SK-N-SH (cell line): ENCODE results near the gene MYO5C. TPM values are rescaled to one million over a fixed set of nuclear protein-coding genes. Genes with fewer than 3 reads are reported as not detected.

Experiments
- CTCF ChIA-PET: fragments of 300-600, 350-600 bp; formaldehyde crosslinking; extraction: SDS; loops from one replicate; lab custom pipeline; 2021; lab: Yijun Ruan, JAX
- POLR2A ChIA-PET: fragments of 350-600 bp; sonication (Branson Sonifier 250); formaldehyde crosslinking; extraction: SDS; loops from one replicate; lab custom pipeline; 2020; ENCODE audit warnings: antibody characterized with exemption, inconsistent platforms; lab: Yijun Ruan, JAX
- DNase-seq: peaks from one replicate; pipeline ENCODE4 v3.0.0; 2012
- H2AFZ ChIP-seq: fragments of 200-600 bp; sonication (generic); 2 replicates; pipeline ENCODE4 v1.8.1; 2016; ENCODE audit warnings: antibody characterized with exemption, mild to moderate bottlenecking, low read depth
- H3F3A ChIP-seq: fragments of 200-600 bp; sonication (generic); replicated peaks from 2 replicates; pipeline ENCODE3; 2016; ENCODE audit warnings: antibody characterized with exemption, mild to moderate bottlenecking; ENCODE audit not compliant: insufficient read depth
- H3K27ac ChIP-seq, 2 experiments: fragments of 200-500 bp in 1 of 2; fragments of 200-600 bp in 1 of 2; sonication (Bioruptor generic) in 1 of 2; sonication (generic), shearing (Covaris generic) in 1 of 2; 2 replicates each; pipeline versions ENCODE4 v1.5.1 to v1.6.1; 2014 to 2016; ENCODE audit warnings: low read depth in 2 of 2, inconsistent platforms in 1 of 2, low read length in 1 of 2, mild to moderate bottlenecking in 1 of 2, mixed read lengths in 1 of 2
- H3K27me3 ChIP-seq: fragments of 200-600 bp; sonication (generic), shearing (Covaris generic); 2 replicates; pipeline ENCODE4 v1.6.1; 2016; ENCODE audit warnings: mixed run types; ENCODE audit not compliant: insufficient read depth
- H3K36me3 ChIP-seq, 2 experiments: fragments of 200-500 bp in 1 of 2; fragments of 200-600 bp in 1 of 2; sonication (Bioruptor generic) in 1 of 2; sonication (generic) in 1 of 2; replicated peaks in 1 of 2; 2 replicates each; pipeline versions ENCODE3 to v1.5.1; 2014 to 2016; ENCODE audit warnings: low read length in 1 of 2, mild to moderate bottlenecking in 1 of 2; ENCODE audit not compliant: insufficient read depth in 2 of 2, control insufficient read depth in 1 of 2
- H3K4me1 ChIP-seq, 2 experiments: fragments of 200-500 bp in 1 of 2; fragments of 200-600 bp in 1 of 2; sonication (Bioruptor generic) in 1 of 2; sonication (generic), shearing (Covaris generic) in 1 of 2; 2 replicates each; pipeline versions ENCODE4 v1.5.1 to v1.6.1; 2014 to 2016; ENCODE audit warnings: low read depth in 1 of 2, low read length in 1 of 2, mixed run types in 1 of 2; ENCODE audit not compliant: insufficient read depth in 2 of 2, control insufficient read depth in 1 of 2
- H3K4me2 ChIP-seq: fragments of 200-600 bp; sonication (generic), shearing (Covaris generic); 2 replicates; pipeline ENCODE4 v1.6.1; 2017; ENCODE audit warnings: mixed run types
- H3K4me3 ChIP-seq, 2 experiments: fragments of 200-500 bp in 1 of 2; fragments of 200-600 bp in 1 of 2; sonication (Bioruptor generic) in 1 of 2; sonication (generic), shearing (Covaris generic) in 1 of 2; 2 replicates each; pipeline versions ENCODE4 v1.5.1 to v1.8.1; 2014 to 2016; ENCODE audit warnings: low read depth in 2 of 2, inconsistent platforms in 1 of 2, low read length in 1 of 2, mild to moderate bottlenecking in 1 of 2, mixed read lengths in 1 of 2, moderate library complexity in 1 of 2
- H3K79me2 ChIP-seq: fragments of 200-600 bp; sonication (generic); 2 replicates; pipeline ENCODE4 v1.8.1; 2017; ENCODE audit warnings: mild to moderate bottlenecking; ENCODE audit not compliant: insufficient read depth
- H3K9ac ChIP-seq: fragments of 200-600 bp; sonication (generic); 2 replicates; pipeline ENCODE4 v1.6.1; 2017; ENCODE audit warnings: mixed run types
- H3K9me2 ChIP-seq: fragments of 200-600 bp; sonication (generic); 2 replicates; pipeline ENCODE4 v1.6.1; 2017; ENCODE audit warnings: mixed run types
- H3K9me3 ChIP-seq: fragments of 200-600 bp; sonication (generic); 2 replicates; pipeline ENCODE4 v1.6.1; 2017; ENCODE audit warnings: mixed run types, mild to moderate bottlenecking, moderate library complexity
- H4K20me1 ChIP-seq: fragments of 200-600 bp; sonication (generic); 2 replicates; pipeline ENCODE4 v1.6.1; 2017; ENCODE audit warnings: mild to moderate bottlenecking, mixed run types; ENCODE audit not compliant: insufficient read depth
- CHD2 ChIP-seq: fragments of 150-350 bp; IDR thresholded peaks from 2 replicates; pipeline ENCODE4 v1.6.1; 2018; ENCODE audit warnings: low read length; ENCODE audit not compliant: partially characterized antibody
- EZH2phosphoT487 ChIP-seq: fragments of 200-600 bp; sonication (generic); IDR thresholded peaks from 2 replicates; pipeline ENCODE4 v1.6.1; 2017; ENCODE audit warnings: low read depth, mixed run types, mild to moderate bottlenecking, antibody characterized with exemption, moderate library complexity, borderline replicate concordance
- FOXJ3 ChIP-seq: sonication (generic); formaldehyde crosslinking; IDR thresholded peaks from 2 replicates; pipeline ENCODE4 v1.5.1; 2020; ENCODE audit warnings: mild to moderate bottlenecking, missing genetic modification reagents
- GABPA ChIP-seq: IDR thresholded peaks from 2 replicates; pipeline ENCODE4 v1.4.0; 2012; ENCODE audit warnings: low read depth, mild to moderate bottlenecking
- NRF1 ChIP-seq: IDR thresholded peaks from 2 replicates; pipeline ENCODE4 v1.6.1; 2012; ENCODE audit warnings: low read depth, mild to moderate bottlenecking, low read length
- RXRA ChIP-seq: IDR thresholded peaks from 2 replicates; pipeline ENCODE4 v1.4.0; 2012; ENCODE audit warnings: low read depth, mild to moderate bottlenecking, borderline replicate concordance
- SIN3A ChIP-seq: IDR thresholded peaks from 2 replicates; pipeline ENCODE4 v1.6.1; 2012; ENCODE audit warnings: low read depth, mild to moderate bottlenecking, low read length, moderate library complexity, borderline replicate concordance
- TEAD4 ChIP-seq: IDR thresholded peaks from 2 replicates; pipeline ENCODE4 v1.4.0; 2012; ENCODE audit warnings: mild to moderate bottlenecking, borderline replicate concordance; ENCODE audit not compliant: insufficient read depth
- WGBS: methylation state at CpG from one replicate; pipeline ENCODE4 v1.1.6; 2017; ENCODE audit warnings: low lambda C conversion rate; 5-methylcytosine and 5-hydroxymethylcytosine counted together
- polyA plus RNA-seq, 3 experiments: library from polyadenylated mRNA; depleted of rRNA; stranded (reverse); fragments of >200 nt; gene quantifications; 2 replicates each; pipeline ENCODE4 v1.2.3, GENCODE V29; 2012
- TF ChIP-seq, protein P1 (sequence below): fragments of 150-350 bp; IDR thresholded peaks from 2 replicates; pipeline ENCODE4 v1.6.1; 2017; ENCODE audit warnings: antibody characterized with exemption, low read length, low read depth, borderline replicate concordance
- TF ChIP-seq, protein P2 (sequence below): fragments of 150-350 bp; IDR thresholded peaks from 2 replicates; pipeline ENCODE4 v1.6.1; 2016; ENCODE audit warnings: mild to moderate bottlenecking, low read depth, low read length
- TF ChIP-seq, protein P3 (sequence below): IDR thresholded peaks from 2 replicates; pipeline ENCODE4 v1.4.0; 2012; ENCODE audit warnings: low read depth, borderline replicate concordance

Gene MYO5C
- polyA plus RNA-seq, 1 of the 3 experiments (the other 2 are of a cell fraction) = 0.99 TPM

DNA sequence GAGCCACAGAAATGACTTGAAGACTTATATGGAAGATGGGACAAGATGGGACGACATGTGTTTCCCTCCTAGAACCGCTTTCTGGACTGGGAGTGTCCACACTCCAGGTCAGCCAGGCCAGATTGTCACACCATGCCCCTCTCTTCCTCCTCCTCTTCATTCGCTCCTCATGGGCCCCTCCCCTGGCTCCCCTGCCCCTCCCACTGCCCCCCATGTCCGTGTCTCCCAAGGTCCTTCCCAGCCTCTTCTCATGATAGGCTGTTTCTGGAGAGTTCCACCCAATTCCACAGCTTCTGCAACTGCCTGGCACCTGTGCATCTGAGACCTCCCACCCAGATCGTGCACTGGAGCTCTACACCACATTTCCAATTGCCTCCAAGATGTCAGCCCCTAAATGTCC is 6.6 kb downstream of the MYO5C start:
- CTCF ChIA-PET = interaction anchor here (1.3 kb wide), 1 partner anchor 22 kb away, joined by 4 read pairs; no protein-coding TSS in a partner anchor
- no peak overlapping the region for H3K4me3 ChIP-seq
- no peaks in the 10 kb centered on the region for H3K79me2 ChIP-seq
- DNase-seq = no peak
- H3K27ac ChIP-seq = no peak overlapping the region
- no peaks in the 10 kb centered on the region for H4K20me1 ChIP-seq
- no peak overlapping the region for H3K9ac ChIP-seq
- WGBS = 72% methylated on average over 5 of the region's 5 CpGs
- no peaks in the 10 kb centered on the region for H3K27me3 ChIP-seq
- no peaks in the 10 kb centered on the region for H3K9me3 ChIP-seq
- no peaks in the 10 kb centered on the region for H3F3A ChIP-seq
- H3K4me1 ChIP-seq = no peaks in the 10 kb centered on the region
- no peak overlapping the region for H3K4me2 ChIP-seq
- H2AFZ ChIP-seq = no peak overlapping the region
- TF ChIP-seq TEAD4 (no peak), RXRA (no peak), GABPA (no peak)
- TF ChIP-seq, protein P1, sequence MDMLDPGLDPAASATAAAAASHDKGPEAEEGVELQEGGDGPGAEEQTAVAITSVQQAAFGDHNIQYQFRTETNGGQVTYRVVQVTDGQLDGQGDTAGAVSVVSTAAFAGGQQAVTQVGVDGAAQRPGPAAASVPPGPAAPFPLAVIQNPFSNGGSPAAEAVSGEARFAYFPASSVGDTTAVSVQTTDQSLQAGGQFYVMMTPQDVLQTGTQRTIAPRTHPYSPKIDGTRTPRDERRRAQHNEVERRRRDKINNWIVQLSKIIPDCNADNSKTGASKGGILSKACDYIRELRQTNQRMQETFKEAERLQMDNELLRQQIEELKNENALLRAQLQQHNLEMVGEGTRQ = no peak
- no peaks in the 10 kb centered on the region for H3K9me2 ChIP-seq
- POLR2A ChIA-PET = no interaction called here
- no peaks in the 10 kb centered on the region for H3K36me3 ChIP-seq

DNA sequence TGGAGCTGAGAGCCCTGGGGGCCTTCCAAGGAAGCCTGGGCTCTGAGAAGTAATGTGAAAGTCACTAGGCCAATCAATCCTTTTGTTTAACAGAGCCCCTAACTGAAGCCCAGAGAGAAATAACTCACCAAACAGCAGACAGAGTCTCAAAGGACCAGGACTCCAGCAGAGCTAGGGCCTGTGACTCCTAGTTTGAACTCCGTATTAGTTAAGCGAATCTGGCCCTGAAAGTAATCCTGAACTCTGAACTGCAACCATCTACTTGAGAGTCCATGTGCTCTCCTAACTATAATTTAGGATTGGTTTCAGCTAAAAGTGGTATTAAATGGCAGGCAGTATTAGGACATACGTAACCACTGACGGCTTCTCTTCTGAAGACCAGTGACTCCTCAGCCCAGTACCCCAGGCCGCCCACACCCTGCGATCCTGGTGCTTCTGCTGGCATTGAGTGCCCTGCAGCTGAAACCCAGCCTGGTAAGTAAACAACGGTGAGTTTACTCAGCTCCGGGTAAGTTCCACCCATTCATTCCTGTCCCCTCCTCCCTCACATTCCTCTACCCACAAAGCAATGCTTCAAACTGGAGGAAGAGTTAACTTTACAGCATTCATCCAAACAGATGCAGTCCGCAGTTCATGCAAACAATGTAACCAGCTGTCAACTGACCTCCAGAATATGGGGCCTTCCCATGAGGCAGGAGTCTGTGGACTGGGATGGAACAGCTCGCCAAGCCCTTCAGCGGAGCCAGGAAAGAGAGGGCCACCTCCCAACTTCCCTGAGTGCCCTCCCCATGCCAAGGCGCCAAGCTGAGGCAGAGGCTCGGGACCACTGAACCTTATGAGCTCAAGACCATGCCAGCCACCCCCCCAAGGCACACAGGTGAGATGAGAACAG is 7.3 kb downstream of the MYO5C start:
- Histone ChIP-seq H4K20me1 (no peaks in the 10 kb centered on the region), H3K27me3 (no peaks in the 10 kb centered on the region), H3K9me2 (no peaks in the 10 kb centered on the region), H3K36me3 (no peaks in the 10 kb centered on the region), H3K4me1 (no peaks in the 10 kb centered on the region), H3K4me2 (no peak overlapping the region), H3K79me2 (no peaks in the 10 kb centered on the region), H3K27ac (no peak overlapping the region), H3F3A (no peaks in the 10 kb centered on the region), H3K9ac (no peak overlapping the region), H3K9me3 (no peaks in the 10 kb centered on the region), H2AFZ (no peak overlapping the region), H3K4me3 (no peak overlapping the region)
- TF ChIP-seq RXRA = no peak
- 69% methylated on average over 5 of the region's 13 CpGs for WGBS
- ChIA-PET POLR2A (no interaction called here), CTCF (interaction anchor here (1.3 kb wide), 1 partner anchor 22 kb away, joined by 4 read pairs; no protein-coding TSS in a partner anchor)
- no peak for DNase-seq

DNA sequence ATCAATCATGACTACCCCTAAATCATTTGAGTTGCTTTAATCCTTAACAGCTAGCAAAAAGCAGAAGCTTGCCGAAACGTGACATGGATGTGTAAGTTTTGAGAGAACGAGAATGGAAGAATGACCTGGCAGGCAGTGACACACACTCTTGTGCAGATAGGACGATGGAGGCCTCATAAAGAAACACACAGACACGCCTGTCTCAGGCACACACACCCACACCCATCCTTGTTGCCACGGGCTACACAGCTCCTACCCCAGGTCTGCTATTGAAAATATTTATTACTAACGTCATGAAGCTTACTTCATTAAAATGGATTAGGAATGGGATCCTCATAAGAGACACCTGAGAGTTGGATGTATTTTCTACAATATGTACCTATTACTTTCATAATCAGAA is 8.5 kb downstream of the MYO5C start:
- Histone ChIP-seq H3F3A (no peaks in the 10 kb centered on the region), H3K9me2 (no peaks in the 10 kb centered on the region), H3K27ac (no peak overlapping the region), H4K20me1 (no peaks in the 10 kb centered on the region), H3K27me3 (no peaks in the 10 kb centered on the region), H2AFZ (no peak overlapping the region), H3K9ac (no peak overlapping the region), H3K4me3 (no peak overlapping the region), H3K9me3 (no peaks in the 10 kb centered on the region), H3K79me2 (no peaks in the 10 kb centered on the region), H3K4me2 (no peak overlapping the region), H3K4me1 (no peaks in the 10 kb centered on the region; a peak in 1 of 4 replicates), H3K36me3 (no peaks in the 10 kb centered on the region)
- TF ChIP-seq EZH2phosphoT487 = no peak
- TF ChIP-seq TEAD4 = no peak
- TF ChIP-seq SIN3A = no peak
- TF ChIP-seq, protein P2, sequence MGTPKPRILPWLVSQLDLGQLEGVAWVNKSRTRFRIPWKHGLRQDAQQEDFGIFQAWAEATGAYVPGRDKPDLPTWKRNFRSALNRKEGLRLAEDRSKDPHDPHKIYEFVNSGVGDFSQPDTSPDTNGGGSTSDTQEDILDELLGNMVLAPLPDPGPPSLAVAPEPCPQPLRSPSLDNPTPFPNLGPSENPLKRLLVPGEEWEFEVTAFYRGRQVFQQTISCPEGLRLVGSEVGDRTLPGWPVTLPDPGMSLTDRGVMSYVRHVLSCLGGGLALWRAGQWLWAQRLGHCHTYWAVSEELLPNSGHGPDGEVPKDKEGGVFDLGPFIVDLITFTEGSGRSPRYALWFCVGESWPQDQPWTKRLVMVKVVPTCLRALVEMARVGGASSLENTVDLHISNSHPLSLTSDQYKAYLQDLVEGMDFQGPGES = no peak
- no peak for TF ChIP-seq RXRA
- TF ChIP-seq CHD2 = no peak
- TF ChIP-seq NRF1 = no peak
- TF ChIP-seq FOXJ3 (CRISPR knock-in tag) = no peak
- TF ChIP-seq, protein P3, sequence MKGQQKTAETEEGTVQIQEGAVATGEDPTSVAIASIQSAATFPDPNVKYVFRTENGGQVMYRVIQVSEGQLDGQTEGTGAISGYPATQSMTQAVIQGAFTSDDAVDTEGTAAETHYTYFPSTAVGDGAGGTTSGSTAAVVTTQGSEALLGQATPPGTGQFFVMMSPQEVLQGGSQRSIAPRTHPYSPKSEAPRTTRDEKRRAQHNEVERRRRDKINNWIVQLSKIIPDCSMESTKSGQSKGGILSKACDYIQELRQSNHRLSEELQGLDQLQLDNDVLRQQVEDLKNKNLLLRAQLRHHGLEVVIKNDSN = no peak
- TF ChIP-seq, protein P1 = no peak
- POLR2A ChIA-PET = no interaction called here
- CTCF ChIA-PET = no interaction called here
- WGBS = 65% methylated on average over 7 of the region's 7 CpGs
- no peak for DNase-seq
